A549 (cell line): ENCODE results near the gene SERBP1.

Source experiments
- EP300 ChIP-seq, 2 experiments: fragments of >200 bp; sonication (Bioruptor Twin); formaldehyde crosslinking; IDR thresholded peaks; 2 replicates in 1 of 2; 3 replicates in 1 of 2; pipeline ENCODE4 v1.6.1; 2016 to 2017
- NPAS2 ChIP-seq: fragments of 250-450 bp; sonication (Bioruptor Pico); IDR thresholded peaks from 2 replicates; pipeline ENCODE4 v1.8.0; 2022; ENCODE audit warnings: mild to moderate bottlenecking, moderate library complexity, borderline replicate concordance
- TF ChIP-seq, protein P1 (sequence below): fragments of >200 bp; sonication (Bioruptor Twin); formaldehyde crosslinking; IDR thresholded peaks from 3 replicates; pipeline ENCODE4 v1.5.1; 2016
- TF ChIP-seq, protein P2 (sequence below): IDR thresholded peaks from 2 replicates; pipeline ENCODE4 v1.6.1; 2012

GRCh38 chr1:67457247-67457646 is 27.0 kb upstream of the SERBP1 start:
- TF ChIP-seq NPAS2 (CRISPR knock-in tag) (no peak), EP300 (IDR thresholded peaks at IDR 0.05) (no peak)
- TF ChIP-seq, protein P1, sequence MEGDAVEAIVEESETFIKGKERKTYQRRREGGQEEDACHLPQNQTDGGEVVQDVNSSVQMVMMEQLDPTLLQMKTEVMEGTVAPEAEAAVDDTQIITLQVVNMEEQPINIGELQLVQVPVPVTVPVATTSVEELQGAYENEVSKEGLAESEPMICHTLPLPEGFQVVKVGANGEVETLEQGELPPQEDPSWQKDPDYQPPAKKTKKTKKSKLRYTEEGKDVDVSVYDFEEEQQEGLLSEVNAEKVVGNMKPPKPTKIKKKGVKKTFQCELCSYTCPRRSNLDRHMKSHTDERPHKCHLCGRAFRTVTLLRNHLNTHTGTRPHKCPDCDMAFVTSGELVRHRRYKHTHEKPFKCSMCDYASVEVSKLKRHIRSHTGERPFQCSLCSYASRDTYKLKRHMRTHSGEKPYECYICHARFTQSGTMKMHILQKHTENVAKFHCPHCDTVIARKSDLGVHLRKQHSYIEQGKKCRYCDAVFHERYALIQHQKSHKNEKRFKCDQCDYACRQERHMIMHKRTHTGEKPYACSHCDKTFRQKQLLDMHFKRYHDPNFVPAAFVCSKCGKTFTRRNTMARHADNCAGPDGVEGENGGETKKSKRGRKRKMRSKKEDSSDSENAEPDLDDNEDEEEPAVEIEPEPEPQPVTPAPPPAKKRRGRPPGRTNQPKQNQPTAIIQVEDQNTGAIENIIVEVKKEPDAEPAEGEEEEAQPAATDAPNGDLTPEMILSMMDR: no peak
- TF ChIP-seq, protein P2, sequence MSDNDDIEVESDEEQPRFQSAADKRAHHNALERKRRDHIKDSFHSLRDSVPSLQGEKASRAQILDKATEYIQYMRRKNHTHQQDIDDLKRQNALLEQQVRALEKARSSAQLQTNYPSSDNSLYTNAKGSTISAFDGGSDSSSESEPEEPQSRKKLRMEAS: no peak
